ENCODE data around the gene BBS9.
"Not testable (repeated sequence)": the region's sequence is repeated elsewhere in the genome, so short reads cannot be mapped to it uniquely, and the experiment has no call there.

The BBS9 gene

GRCh38 chr7:33433357-33433756 is 304.0 kb downstream of the BBS9 start:
- no peak for DNase-seq (ENCODE audit: low read depth)

- DNase-seq (ENCODE audit: low read depth) = no peak
Observed at GRCh38 chr7:33444511-33444910, 315.1 kb downstream of the BBS9 start.

- DNase-seq (ENCODE audit: low read depth) = no peak
Observed at GRCh38 chr7:33446551-33446950, 317.2 kb downstream of the BBS9 start.

- DNase-seq (ENCODE audit: low read depth) = no peak
Observed at GRCh38 chr7:33448035-33448434, 318.7 kb downstream of the BBS9 start.

GRCh38 chr7:33449847-33450246 is 320.5 kb downstream of the BBS9 start:
- DNase-seq (ENCODE audit: low read depth) = no peak

- DNase-seq (ENCODE audit: low read depth) = no peak
Observed at GRCh38 chr7:33452805-33453502, 323.6 kb downstream of the BBS9 start.

- DNase-seq (ENCODE audit: low read depth) = no peak
Observed at GRCh38 chr7:33457039-33457438, 327.7 kb downstream of the BBS9 start.

GRCh38 chr7:33458581-33458980 is 329.2 kb downstream of the BBS9 start:
- DNase-seq (ENCODE audit: low read depth) = no peak

- DNase-seq (ENCODE audit: low read depth) = no peak
Observed at GRCh38 chr7:33459340-33459751, 330.0 kb downstream of the BBS9 start.

GRCh38 chr7:33463131-33463530 is 333.8 kb downstream of the BBS9 start:
- DNase-seq (ENCODE audit: low read depth) = no peak

GRCh38 chr7:33466203-33466602 is 336.8 kb downstream of the BBS9 start:
- no peak for DNase-seq (ENCODE audit: low read depth)

GRCh38 chr7:33471636-33472242 is 342.4 kb downstream of the BBS9 start:
- DNase-seq (ENCODE audit: low read depth) = no peak

- no peak for DNase-seq (ENCODE audit: low read depth)
Observed at GRCh38 chr7:33472348-33473025, 343.1 kb downstream of the BBS9 start.

GRCh38 chr7:33477719-33478480 is 348.5 kb downstream of the BBS9 start:
- no peak for DNase-seq (ENCODE audit: low read depth)

- DNase-seq (ENCODE audit: low read depth) = not testable (repeated sequence)
Observed at GRCh38 chr7:33484476-33484875, 355.1 kb downstream of the BBS9 start.

GRCh38 chr7:33485747-33486493 is 356.6 kb downstream of the BBS9 start:
- DNase-seq (ENCODE audit: low read depth) = no peak

GRCh38 chr7:33486633-33487032 is 357.3 kb downstream of the BBS9 start:
- no peak for DNase-seq (ENCODE audit: low read depth)

- DNase-seq (ENCODE audit: low read depth) = no peak
Observed at GRCh38 chr7:33487998-33488682, 358.8 kb downstream of the BBS9 start.

GRCh38 chr7:33494474-33494873 is 365.1 kb downstream of the BBS9 start:
- no peak for DNase-seq (ENCODE audit: low read depth)

GRCh38 chr7:33495207-33495606 is 365.8 kb downstream of the BBS9 start:
- DNase-seq (ENCODE audit: low read depth) = no peak

- no peak for DNase-seq (ENCODE audit: low read depth)
Observed at GRCh38 chr7:33497051-33497450, 367.7 kb downstream of the BBS9 start.
